UCSD-AML1 (cell line): ENCODE data around the gene NUCB1.

Experiments
- DNase-seq: peaks from one replicate; lab custom pipeline; 2025; ENCODE audit not compliant: unreplicated experiment; lab: John Stamatoyannopoulos, UW

Gene NUCB1

DNA sequence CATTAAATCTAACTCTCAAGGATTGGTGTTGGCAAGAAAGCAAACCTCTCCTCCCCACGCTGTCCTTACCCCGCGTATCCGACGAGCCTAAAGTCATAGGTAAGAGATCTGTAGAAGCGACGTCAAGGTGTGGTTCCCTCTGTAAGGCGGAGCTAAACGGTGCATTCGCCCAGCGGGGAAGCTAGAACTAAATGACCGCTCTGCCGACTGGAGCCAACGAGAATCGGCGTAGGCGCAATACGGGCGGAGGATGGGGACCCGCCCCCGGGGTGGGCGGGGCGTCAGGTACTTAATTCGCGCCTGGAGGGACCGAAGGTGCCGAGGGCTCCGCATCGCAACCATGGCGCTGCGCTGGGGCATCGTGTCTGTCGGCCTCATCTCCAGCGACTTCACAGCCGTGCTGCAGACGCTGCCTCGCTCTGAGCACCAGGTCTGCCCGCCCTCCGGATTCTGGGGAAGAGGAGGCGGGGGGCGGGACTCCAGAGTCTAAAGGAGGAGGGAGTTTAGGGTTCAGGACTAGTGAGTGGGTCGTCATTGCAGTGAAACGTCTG is 33.3 kb downstream of the NUCB1 start, which contains the start of gene DHDH:
DHDH (plus strand) TSS at position 318 of the 551 bp plus-strand sequence; CDS start at position 341, 23 bp downstream.
- DNase-seq = peak; percentile 75

DNA sequence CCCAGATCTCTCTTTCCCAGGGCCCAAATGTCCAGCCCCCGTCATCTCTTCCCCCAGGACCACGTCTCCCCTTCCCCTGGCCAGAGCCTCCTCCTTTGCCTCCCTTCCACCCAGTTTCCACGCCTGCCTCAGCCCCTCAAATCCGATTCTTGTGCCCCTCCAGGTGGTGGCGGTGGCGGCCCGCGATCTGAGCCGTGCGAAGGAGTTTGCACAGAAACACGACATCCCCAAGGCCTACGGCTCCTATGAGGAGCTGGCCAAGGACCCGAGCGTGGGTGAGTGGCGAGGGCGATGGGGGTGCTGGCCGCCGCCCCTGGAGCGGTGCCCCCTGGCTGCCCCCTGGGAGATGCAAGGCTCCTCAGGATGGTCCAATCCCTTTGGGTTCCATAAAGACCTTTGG is 34.7 kb downstream of the NUCB1 start:
- no peak for DNase-seq

DNA sequence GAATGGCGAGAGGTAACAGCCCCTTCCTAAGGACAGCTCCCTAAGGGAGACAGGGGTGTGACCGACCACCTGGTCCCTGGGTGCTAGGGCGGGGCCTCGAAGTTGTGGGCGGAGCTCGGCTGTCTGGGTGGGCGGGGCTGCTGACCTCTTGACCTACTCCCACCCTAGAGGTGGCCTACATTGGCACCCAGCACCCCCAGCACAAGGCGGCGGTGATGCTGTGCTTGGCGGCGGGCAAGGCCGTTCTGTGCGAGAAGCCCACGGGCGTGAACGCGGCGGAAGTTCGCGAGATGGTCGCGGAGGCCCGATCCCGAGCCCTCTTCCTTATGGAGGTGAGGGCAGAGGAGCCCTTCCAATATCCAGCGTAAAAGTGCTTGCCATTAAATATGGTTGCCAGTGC is 35.8 kb downstream of the NUCB1 start:
- DNase-seq = no peak

DNA sequence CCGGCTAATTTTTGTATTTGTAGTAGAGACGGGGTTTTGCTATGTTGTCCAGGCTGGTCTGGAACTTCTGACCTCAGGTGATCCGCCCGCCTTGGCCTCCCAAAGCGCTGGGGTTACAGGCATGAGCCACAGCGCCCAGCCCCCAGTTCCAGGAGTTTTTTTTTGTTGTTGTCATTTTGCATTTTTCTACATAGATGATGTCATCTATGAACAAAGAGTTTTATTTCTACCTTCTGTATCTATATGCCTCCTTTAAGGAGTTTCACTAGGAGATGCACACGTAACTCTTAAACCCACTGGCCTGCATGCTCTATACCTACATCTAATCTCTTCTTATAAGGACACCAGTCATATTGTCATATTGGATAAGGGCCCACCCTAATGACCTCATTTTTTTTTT is 38.1 kb downstream of the NUCB1 start:
- DNase-seq = no peak

DNA sequence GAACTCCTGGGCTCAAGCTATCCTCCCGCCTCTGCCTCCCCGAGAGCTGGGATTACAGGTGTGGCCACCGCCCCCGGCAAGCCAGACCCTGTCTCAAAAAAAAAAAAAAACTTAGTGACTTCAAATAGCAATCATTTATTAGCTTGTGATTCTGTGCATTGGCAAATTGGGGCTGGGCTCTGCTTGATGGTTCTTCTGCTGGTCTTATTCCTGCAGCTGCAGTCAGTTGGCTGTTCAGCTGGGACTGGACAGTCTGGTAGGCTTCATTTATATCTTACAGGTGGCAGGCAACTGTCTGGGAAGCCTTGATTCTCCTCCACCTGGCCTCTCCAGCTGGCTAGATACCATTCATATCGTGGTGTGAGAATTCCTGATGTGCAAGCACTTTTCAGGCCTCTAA is 40.8 kb downstream of the NUCB1 start:
- no peak for DNase-seq

DNA sequence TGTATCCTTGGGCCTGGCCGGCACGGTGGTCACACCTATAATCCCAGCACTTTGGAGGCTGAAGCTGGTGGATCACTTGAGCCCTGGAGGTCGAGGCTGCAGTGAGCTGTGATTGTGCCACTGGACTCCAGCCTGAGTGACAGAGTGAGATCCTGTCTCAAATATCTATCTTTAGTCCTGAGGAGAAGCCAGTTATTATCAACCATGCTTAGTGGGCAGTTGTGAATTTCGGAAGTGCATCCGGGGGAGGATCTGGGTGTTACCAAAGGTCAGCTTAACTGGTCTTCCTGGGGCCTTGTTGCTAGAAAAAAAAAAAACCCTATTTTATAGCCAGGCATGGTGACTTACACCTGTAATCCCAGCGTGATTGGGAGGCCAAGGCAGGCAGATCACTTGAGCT is 43.0 kb downstream of the NUCB1 start:
- DNase-seq = no peak

DNA sequence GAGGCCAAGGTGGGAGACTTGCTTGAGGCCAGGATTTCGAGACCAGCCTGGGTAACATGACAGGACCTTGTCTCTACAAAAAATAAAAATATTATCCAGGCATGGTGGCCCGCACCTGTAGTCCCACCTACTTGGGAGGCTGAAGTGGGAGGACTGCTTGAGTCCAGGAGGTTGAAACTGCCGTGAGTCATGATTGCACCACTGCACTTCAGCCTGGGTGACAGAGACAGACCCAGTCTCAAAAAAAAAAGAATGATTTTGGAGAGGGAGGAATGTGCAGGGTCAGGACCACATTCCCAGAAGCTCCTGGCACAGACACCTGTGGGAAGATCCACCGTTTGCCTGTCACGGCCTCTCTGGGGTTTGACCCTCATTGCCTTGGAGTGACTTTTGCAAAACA is 45.3 kb downstream of the NUCB1 start:
- DNase-seq = no peak

DNA sequence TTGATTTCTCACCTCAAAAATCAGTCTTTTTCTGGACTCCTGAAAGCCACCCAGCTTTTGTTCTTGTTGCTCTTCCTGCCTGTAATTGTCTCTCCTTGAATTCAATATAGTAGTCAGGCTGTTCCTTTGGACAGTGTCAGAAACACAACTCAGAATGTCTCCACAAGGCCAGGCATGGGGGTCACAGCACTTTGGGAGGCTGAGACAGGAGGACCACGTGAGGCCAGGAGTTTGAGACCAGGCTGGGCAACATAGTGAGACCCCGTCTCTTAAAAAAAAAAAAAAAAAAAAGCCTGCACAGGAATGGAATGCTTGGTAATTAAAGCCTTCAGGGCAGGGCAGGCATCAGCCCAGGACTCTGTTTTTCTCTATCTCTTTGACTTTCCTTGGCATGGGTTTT is 45.7 kb downstream of the NUCB1 start:
- no peak for DNase-seq

DNA sequence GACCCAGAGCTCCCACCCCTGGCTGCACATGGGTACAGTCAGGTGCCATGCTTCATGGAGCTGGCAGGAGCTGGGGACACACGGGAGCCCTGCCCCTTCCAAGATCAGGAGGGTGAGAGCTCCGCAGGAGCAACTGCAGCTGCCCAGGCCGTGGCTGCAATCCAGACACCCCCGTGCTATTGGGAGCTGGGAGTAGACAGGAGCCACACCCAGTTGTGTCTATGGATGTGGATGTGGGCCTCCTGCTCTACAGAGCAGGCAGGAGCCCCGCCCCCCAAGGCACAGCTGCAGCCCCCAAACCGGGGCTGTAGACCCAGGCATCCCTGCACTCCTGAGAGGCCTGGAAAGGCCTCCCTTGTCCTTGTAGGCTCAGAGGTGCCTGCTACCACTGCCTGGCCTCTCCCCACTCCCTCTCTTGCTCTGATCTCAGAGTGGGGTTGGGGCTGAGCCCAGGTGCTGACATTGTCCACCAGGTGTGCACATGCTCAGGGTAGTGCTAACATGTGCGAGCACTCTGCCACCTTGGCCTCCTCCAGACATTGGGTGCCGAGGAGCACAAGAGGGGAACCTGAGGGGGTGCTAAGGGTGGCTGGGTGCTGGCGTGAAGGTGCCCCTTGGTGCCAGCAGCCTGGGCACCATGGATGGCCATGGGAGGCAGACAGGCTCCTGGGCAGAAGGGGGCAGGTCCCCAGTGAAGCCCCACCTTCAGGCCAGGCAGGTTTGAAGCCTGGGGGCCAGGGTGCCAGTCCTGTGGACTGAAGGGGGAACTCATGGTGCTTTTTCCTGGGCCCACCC is 46.5 kb downstream of the NUCB1 start:
- DNase-seq = no peak

DNA sequence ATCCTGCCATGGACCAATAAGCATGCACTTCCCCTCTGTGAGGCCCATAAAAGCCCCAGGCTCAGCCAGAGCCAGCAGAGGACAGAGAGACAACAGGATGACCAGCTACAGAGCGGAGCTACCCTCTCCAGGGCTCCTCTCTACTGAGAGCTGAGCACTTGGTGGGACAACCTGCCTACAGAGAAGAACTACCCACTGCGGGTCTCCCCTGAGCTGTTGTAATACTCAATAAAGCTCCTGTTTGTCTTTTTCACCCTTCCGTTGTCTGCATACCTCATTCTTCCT is 47.1 kb downstream of the NUCB1 start:
- no peak for DNase-seq

DNA sequence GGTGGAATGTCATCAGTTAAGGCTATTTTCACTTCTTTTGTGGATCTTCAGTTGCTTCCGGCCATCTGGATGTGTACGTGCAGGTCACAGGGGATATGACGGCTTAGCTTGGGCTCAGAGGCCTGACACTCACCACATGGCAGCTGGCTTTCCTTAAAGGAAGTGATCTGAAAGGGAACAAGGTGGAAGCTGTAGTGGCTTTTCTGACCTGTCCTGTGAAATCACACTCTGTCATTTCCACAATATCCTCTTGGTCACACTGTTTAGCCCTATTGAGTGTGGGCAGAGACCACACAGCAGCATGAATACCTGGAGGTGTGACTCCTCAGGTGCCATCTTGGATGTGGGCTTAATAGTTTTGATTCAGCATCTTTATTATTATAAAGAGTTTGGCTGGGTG is 50.0 kb downstream of the NUCB1 start:
- peak; percentile 44 for DNase-seq

DNA sequence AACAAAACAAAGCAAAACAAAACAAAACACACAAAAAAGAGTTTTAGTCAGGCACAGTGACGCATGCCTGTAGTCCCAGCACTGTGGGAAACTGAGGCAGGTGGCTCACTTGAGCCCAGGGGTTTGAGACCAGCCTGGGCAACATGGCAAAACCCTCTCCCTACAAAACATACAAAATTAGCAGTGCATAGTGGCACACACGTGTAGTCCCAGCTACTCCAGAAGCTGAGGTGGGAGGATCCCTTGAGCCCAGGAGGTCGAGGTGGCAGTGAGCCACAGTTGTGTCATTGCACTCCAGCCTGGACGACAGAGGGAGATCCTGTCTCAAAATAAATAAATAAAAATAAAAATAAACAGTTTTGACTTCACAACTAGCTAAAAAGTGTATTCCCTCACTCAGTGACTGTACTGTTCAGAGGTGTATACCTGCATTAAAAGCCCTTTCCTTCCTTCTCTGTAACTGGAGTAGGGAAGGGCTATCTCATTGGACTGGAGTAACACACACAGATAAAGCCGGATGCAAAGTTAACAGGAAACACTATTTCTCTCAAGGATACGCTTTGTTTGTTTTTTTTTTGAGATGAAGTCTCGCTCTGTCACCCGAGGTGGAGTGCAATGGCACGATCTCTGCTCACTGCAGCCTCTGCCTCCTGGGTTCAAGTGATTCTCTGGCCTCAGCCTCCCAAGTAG is 50.9 kb downstream of the NUCB1 start:
- no peak for DNase-seq

DNA sequence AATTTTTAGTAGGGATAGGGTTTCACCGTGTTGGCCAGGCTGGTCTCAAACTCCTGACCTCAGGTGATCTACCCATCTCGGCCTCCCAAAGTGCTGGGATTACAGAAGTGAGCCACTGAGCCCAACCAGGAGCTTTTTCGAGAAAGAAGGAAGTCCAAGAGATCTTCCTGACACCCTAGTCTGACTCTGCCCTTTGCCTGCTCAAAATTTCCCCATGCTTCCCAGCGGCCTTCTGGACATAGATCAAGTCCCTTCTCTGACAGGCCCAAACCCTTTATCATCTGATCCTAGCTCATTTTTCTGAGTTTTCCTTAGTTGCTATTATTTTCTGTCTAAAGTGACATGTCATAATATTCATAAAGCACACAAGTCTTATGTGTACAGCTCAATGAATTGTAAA is 53.0 kb downstream of the NUCB1 start:
- DNase-seq = no peak

DNA sequence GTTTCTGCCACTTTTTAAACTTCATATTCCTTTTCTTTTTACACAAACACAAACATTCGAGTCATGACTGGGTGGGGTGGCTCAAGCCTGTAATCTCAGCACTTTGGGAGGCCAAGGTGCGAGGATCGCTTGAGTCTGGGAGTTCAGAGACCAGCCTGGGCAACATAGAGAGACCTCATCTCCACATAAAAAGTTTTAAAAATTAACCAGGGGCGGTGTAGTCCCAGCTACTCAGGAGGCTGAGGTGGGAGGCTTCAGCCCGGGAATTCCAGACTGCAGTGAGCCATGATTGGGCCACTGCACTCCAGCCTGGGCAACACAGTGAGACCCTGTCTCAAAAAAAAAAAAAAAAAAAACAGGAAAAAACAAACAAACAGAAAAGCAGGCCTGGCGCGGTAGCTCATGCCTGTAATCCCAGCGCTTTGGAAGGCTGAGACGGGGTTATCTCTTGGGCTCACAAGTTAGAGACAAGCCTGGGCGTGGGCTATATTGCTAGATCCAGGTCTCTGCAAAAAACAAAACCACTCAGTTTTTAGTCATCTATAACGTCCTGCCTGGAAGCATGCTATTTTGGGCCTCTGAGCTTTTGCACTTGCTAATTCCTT is 54.0 kb downstream of the NUCB1 start:
- no peak for DNase-seq

DNA sequence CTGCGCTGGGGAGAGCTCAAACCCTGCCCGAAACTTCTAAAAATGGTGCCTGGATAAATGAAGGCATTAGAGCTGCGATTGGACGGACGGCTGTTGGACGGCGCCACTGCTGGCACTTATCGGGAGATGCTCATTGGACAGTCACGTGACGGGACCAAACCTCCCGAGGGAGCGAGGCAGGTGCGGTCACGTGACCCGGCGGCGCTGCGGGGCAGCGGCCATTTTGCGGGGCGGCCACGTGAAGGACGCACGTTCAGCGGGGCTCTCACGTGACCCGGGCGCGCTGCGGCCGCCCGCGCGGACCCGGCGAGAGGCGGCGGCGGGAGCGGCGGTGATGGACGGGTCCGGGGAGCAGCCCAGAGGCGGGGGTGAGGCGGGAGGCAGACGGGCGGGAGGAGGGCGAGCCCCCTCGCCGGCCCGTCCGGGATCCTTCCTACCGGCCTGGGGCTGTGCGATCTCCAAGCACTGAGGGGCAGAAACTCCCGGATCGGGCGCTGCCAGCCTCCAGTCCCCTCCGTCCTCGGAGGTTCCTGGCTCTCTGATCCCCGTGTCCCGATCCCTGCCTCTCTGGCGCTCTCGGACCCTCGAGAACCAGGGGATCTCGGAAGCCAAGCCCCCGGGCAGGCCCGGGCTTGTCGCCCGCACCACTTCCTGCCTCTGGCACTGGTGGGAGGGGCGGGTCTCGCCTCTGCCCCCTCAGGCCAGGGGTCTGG is 54.6 kb downstream of the NUCB1 start, which contains the start of gene BAX:
BAX (plus strand) TSS at position 281 of the 713 bp plus-strand sequence; CDS start at position 335, 54 bp downstream.
- DNase-seq = peak; percentile 96

DNA sequence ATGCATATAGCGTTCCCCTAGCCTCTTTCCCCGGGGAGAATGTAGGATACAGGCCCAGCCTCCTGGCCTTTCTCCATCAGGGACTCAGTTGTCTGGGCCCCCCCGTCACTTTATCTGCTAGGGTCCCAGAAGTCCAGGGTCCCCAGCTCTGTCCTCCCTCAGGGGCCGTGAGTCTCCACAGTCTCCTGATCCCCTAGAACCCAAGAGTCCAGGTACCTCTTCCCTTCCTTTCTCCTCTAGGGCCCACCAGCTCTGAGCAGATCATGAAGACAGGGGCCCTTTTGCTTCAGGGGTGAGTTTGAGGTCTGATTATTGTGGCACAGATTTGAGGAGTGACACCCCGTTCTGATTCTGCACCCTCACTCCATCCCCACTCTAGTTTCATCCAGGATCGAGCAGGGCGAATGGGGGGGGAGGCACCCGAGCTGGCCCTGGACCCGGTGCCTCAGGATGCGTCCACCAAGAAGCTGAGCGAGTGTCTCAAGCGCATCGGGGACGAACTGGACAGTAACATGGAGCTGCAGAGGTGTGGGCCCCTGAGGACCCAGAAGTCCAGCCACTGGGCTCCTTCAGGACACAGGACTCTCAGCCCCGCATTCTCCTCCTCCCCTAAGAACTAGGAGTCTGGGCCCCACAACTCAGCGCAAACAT is 55.3 kb downstream of the NUCB1 start:
- DNase-seq = no peak

DNA sequence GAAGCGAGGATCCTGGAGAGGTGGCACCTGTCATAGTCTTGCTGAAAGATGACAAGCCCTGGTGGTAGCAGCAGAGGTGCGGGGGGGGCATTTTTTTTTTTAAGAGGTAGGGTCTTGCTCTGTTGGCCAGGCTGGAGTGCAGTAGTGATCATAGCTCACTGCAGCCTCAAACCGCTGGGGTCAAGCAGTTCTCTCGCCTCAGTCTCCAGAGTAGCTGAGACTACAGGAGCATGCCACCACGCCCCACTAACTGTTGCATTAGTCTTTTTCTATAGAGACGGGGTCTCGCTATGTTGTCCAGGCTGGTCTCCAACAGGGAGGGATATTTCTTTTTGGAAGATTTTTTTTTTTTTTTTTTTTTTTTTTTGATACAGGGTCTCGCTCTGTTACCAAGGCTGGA is 57.9 kb downstream of the NUCB1 start:
- DNase-seq = no peak

DNA sequence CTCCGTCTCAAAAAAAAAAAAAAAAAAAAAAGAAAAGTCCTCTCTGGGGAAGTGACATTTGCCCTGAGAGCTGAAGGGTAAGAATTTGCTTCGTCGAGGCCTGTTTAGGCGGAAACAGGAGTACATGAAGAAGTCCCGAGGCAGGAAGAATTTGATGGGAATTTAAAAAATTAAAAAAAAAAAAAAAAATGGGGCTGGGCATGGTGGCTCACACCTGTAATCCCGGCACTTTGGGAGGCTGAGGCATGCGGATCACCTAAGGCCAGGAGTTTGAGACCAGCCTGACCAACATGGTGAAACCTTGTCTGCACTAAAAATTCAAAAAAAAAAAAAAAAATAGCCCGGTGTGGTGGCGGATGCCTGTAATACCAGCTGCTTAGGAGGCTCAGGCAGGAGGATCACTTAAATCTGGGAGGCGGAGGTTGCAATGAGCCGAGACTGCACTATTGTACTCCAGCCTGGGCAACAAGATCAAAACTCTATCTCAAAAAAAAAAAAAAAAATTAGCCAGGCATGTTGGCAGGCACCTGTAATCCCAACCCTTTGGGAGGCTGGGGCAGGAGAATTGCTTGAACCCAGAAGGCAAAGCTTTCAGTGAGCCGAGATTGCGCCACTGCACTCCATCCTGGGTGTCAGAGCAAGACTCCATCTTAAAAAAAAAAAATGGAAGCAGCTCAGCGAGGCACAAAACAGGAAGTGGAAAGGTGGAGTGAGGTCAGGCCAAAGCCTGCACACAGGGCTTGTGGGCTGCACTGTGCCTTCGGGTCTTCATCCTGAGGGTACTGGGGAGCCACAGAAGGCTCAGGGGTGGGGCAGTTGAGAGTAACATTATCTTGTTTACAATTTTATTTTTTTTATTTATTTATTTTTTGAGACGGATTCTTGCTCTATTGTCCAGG is 59.5 kb downstream of the NUCB1 start:
- DNase-seq = peak; percentile 15

DNA sequence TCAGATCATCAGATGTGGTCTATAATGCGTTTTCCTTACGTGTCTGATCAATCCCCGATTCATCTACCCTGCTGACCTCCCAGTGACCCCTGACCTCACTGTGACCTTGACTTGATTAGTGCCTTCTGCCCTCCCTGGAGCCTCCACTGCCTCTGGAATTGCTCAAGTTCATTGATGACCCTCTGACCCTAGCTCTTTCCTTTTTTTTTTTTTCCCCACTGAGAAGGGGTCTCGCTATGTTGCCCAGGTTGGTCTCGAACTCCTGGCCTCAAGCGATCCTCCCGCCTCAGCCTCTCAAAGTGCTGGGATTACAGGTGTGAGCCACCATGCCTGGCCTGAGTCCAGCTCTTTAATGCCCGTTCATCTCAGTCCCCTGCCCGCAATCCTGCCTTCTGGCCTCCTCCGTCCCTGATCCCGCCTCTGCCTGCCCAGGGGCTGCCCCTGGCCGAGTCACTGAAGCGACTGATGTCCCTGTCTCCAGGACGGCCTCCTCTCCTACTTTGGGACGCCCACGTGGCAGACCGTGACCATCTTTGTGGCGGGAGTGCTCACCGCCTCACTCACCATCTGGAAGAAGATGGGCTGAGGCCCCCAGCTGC is 61.0 kb downstream of the NUCB1 start:
- DNase-seq = no peak
